Activated CD8-positive, alpha-beta T cell treated with anti-CD3 and anti-CD28 coated beads for 36 hours (primary cell): ENCODE results near the gene LHX3. TPM values are rescaled to one million over a fixed set of nuclear protein-coding genes. Genes with fewer than 3 reads are reported as not detected.

ENCODE experiments used
- ATAC-seq: fragments of 200-7000 bp; cut with Tn5 transposase; one replicate; pipeline ENCODE4 v1.10.0; 2021; ENCODE audit warnings: mild to moderate bottlenecking, moderate library complexity
- CTCF ChIA-PET: fragments of 350-600 bp; sonication (Branson Sonifier 250); formaldehyde crosslinking; loops from one replicate; lab custom pipeline; 2021; ENCODE audit warnings: antibody characterized with exemption; lab: Charles Lee
- POLR2A ChIA-PET: fragments of 350-600 bp; sonication (Branson Sonifier 250); formaldehyde crosslinking; loops from one replicate; lab custom pipeline; 2021; ENCODE audit warnings: antibody characterized with exemption; lab: Charles Lee
- DNase-seq: peaks from one replicate; pipeline ENCODE4 v3.0.0-alpha.2; 2020
- H3K27ac Mint-ChIP-seq: one replicate; pipeline ENCODE4 v1.8.0; 2021; ENCODE audit warnings: mild to moderate bottlenecking, mixed read lengths
- H3K27me3 Mint-ChIP-seq: one replicate; pipeline ENCODE4 v1.8.0; 2021; ENCODE audit warnings: mixed read lengths
- H3K36me3 Mint-ChIP-seq: one replicate; pipeline ENCODE4 v1.8.0; 2021; ENCODE audit warnings: low read depth, mixed read lengths
- H3K4me1 Mint-ChIP-seq: one replicate; pipeline ENCODE4 v1.8.0; 2021; ENCODE audit warnings: low read depth, mixed read lengths
- H3K4me3 Mint-ChIP-seq: one replicate; pipeline ENCODE4 v1.8.0; 2021; ENCODE audit warnings: mild to moderate bottlenecking, moderate library complexity, mixed read lengths
- H3K9me3 Mint-ChIP-seq: one replicate; pipeline ENCODE4 v1.8.0; 2021; ENCODE audit warnings: mixed read lengths
- CTCF ChIP-seq: fragments of 200-600 bp; IDR thresholded peaks from one replicate; pipeline ENCODE4 v1.8.0; 2022; ENCODE audit warnings: antibody characterized with exemption, mild to moderate bottlenecking
- intact Hi-C: fragments of 100-400 bp; cut with micrococcal nuclease; formaldehyde crosslinking; loops from one replicate; pipeline ENCODE4 v1.10.0; 2022
- total RNA-seq, 2 experiments: library from RNA; stranded (reverse); gene quantifications; one replicate each; pipeline ENCODE4 v1.2.3, GENCODE V29; 2021

The LHX3 gene
- not detected for total RNA-seq

- no peak within 1 kb of the TSS for H3K27ac Mint-ChIP-seq
- CTCF ChIA-PET = no interaction called here
Observed at GRCh38 chr9:136204838-136205706, at the start of gene LHX3. Gene LHX3, minus strand, starts transcription at chr9:136205128. Its CDS starts 116 bp downstream, at chr9:136205012.

GRCh38 chr9:136253246-136254130 is 48.6 kb upstream of the LHX3 start:
- no peak for ATAC-seq
- Mint-ChIP-seq H3K9me3 (no peaks in the 10 kb centered on the region), H3K27me3 (no peaks in the 10 kb centered on the region), H3K4me3 (no peak overlapping the region), H3K27ac (no peak overlapping the region), H3K36me3 (no peaks in the 10 kb centered on the region), H3K4me1 (no peaks in the 10 kb centered on the region)
- DNase-seq = no peak
- ChIA-PET CTCF (no interaction called here), POLR2A (interaction anchor here (0.9 kb wide), 1 partner anchor 15 kb away, joined by 3 read pairs; no protein-coding TSS in a partner anchor)
- no peak for TF ChIP-seq CTCF
- intact Hi-C loops = no loop called here

More at GRCh38 chr9:136204838-136205706, at the start of gene LHX3:
- Mint-ChIP-seq H3K4me1 (no peaks in the 10 kb centered on the region), H3K4me3 (no peak within 1 kb of the TSS), H3K9me3 (no peaks in the 10 kb centered on the region), H3K36me3 (peaks cover 7% of the 10 kb centered on the region), H3K27me3 (peaks cover 27% of the 10 kb centered on the region)
- no peak for TF ChIP-seq CTCF
- intact Hi-C loops = no loop called here
- POLR2A ChIA-PET = no interaction called here
- no peak for DNase-seq
- peak; percentile 26 for ATAC-seq

- intact Hi-C loops = no loop called here
- ChIA-PET POLR2A (no interaction called here), CTCF (no interaction called here)
- ATAC-seq (no peak), DNase-seq (no peak)
- Mint-ChIP-seq H3K36me3 (no peaks in the 10 kb centered on the region), H3K4me3 (no peak overlapping the region), H3K27me3 (no peaks in the 10 kb centered on the region), H3K9me3 (no peaks in the 10 kb centered on the region), H3K4me1 (no peaks in the 10 kb centered on the region), H3K27ac (no peak overlapping the region)
- TF ChIP-seq CTCF = no peak
Observed at GRCh38 chr9:136252846-136253245, 47.9 kb upstream of the LHX3 start.

- ATAC-seq = no peak
- no peak for DNase-seq
- no peak overlapping the region for H3K27ac Mint-ChIP-seq
- no peak overlapping the region for H3K4me3 Mint-ChIP-seq
- ChIA-PET POLR2A (no interaction called here), CTCF (no interaction called here)
- intact Hi-C loops = no loop called here
- H3K4me1 Mint-ChIP-seq = no peaks in the 10 kb centered on the region
- no peaks in the 10 kb centered on the region for H3K36me3 Mint-ChIP-seq
- no peaks in the 10 kb centered on the region for H3K27me3 Mint-ChIP-seq
- no peak for TF ChIP-seq CTCF
- no peaks in the 10 kb centered on the region for H3K9me3 Mint-ChIP-seq
Observed at GRCh38 chr9:136252281-136252680, 47.4 kb upstream of the LHX3 start.
